WTC11 (cell line): Measurements from ENCODE around the gene ANO3. TPM values are rescaled to one million over a fixed set of nuclear protein-coding genes. Genes with fewer than 3 reads are reported as not detected.

Source experiments
- ATAC-seq: fragments of 200-7000 bp; cut with Tn5 transposase; 2 replicates; pipeline ENCODE4 v1.10.0; 2021; ENCODE audit warnings: mild to moderate bottlenecking, moderate library complexity
- CTCF ChIA-PET: fragments of 300-600 bp; sonication (Branson Sonifier 250); formaldehyde crosslinking; loops from one replicate; lab custom pipeline; 2021; ENCODE audit warnings: antibody characterized with exemption; lab: Charles Lee
- POLR2A ChIA-PET: fragments of 350-600 bp; sonication (Branson Sonifier 250); formaldehyde crosslinking; loops from one replicate; lab custom pipeline; 2021; ENCODE audit warnings: antibody characterized with exemption; lab: Charles Lee
- DNase-seq: peaks from one replicate; pipeline ENCODE4 v3.0.0; 2021; ENCODE audit warnings: low spot score
- H3K27ac Mint-ChIP-seq: 2 replicates; pipeline ENCODE4 v1.8.0; 2021; ENCODE audit warnings: mixed read lengths
- H3K27me3 Mint-ChIP-seq: 2 replicates; pipeline ENCODE4 v1.8.0; 2021; ENCODE audit warnings: low read depth, mild to moderate bottlenecking, moderate library complexity, mixed read lengths
- H3K36me3 Mint-ChIP-seq: 2 replicates; pipeline ENCODE4 v1.8.0; 2021; ENCODE audit warnings: mixed read lengths
- H3K4me1 Mint-ChIP-seq: 2 replicates; pipeline ENCODE4 v1.8.0; 2022; ENCODE audit warnings: mixed read lengths
- H3K4me3 Mint-ChIP-seq: 2 replicates; pipeline ENCODE4 v1.8.0; 2021; ENCODE audit warnings: mild to moderate bottlenecking, moderate library complexity, mixed read lengths
- H3K9me3 Mint-ChIP-seq: 2 replicates; pipeline ENCODE4 v1.8.0; 2021; ENCODE audit warnings: mixed read lengths
- AFF4 ChIP-seq: sonication (generic); formaldehyde crosslinking; IDR thresholded peaks from 2 replicates; pipeline ENCODE4 v1.8.1; 2023; ENCODE audit warnings: mild to moderate bottlenecking, missing genetic modification reagents, borderline replicate concordance
- CBFB ChIP-seq: sonication (generic); formaldehyde crosslinking; IDR thresholded peaks from 2 replicates; pipeline ENCODE4 v1.8.1; 2022; ENCODE audit warnings: mild to moderate bottlenecking, low read depth, missing genetic modification reagents
- CREB1 ChIP-seq: sonication (generic); formaldehyde crosslinking; IDR thresholded peaks from 2 replicates; pipeline ENCODE4 v1.8.0; 2023; ENCODE audit warnings: mild to moderate bottlenecking, missing genetic modification reagents
- E2F1 ChIP-seq: sonication (generic); formaldehyde crosslinking; IDR thresholded peaks from 2 replicates; pipeline ENCODE4 v1.8.0; 2022; ENCODE audit warnings: mild to moderate bottlenecking, missing genetic modification reagents
- ERG ChIP-seq: fragments of 250-450 bp; sonication (Bioruptor Pico); IDR thresholded peaks from 2 replicates; pipeline ENCODE4 v1.8.0; 2021; ENCODE audit warnings: mild to moderate bottlenecking
- FOXJ3 ChIP-seq: sonication (generic); formaldehyde crosslinking; IDR thresholded peaks from 2 replicates; pipeline ENCODE4 v1.9.0; 2021; ENCODE audit warnings: missing genetic modification reagents, mild to moderate bottlenecking, borderline replicate concordance
- FOXK1 ChIP-seq: sonication (generic); formaldehyde crosslinking; IDR thresholded peaks from 2 replicates; pipeline ENCODE4 v1.8.0; 2022; ENCODE audit warnings: mild to moderate bottlenecking, moderate library complexity, missing genetic modification reagents
- FOXP4 ChIP-seq: sonication (generic); formaldehyde crosslinking; IDR thresholded peaks from 2 replicates; pipeline ENCODE4 v1.8.0; 2022; ENCODE audit warnings: mild to moderate bottlenecking, missing genetic modification reagents
- GRHL2 ChIP-seq: fragments of 250-450 bp; sonication (Bioruptor Pico); IDR thresholded peaks from 2 replicates; pipeline ENCODE4 v1.8.0; 2022; ENCODE audit warnings: mild to moderate bottlenecking, moderate library complexity; ENCODE audit not compliant: insufficient replicate concordance, severe bottlenecking
- JUN ChIP-seq: sonication (generic); formaldehyde crosslinking; IDR thresholded peaks from 2 replicates; pipeline ENCODE4 v1.8.0; 2023; ENCODE audit warnings: mild to moderate bottlenecking, missing genetic modification reagents
- NFYB ChIP-seq: sonication (generic); formaldehyde crosslinking; conservative IDR thresholded peaks from 2 replicates; pipeline ENCODE4 v1.8.0; 2022; ENCODE audit warnings: low read depth, missing genetic modification reagents
- NR1H2 ChIP-seq: sonication (generic); formaldehyde crosslinking; IDR thresholded peaks from 2 replicates; pipeline ENCODE4 v1.9.0; 2021; ENCODE audit warnings: mild to moderate bottlenecking, moderate library complexity, missing genetic modification reagents
- NR2C2 ChIP-seq: sonication (generic); formaldehyde crosslinking; IDR thresholded peaks from 2 replicates; pipeline ENCODE4 v1.8.0; 2022; ENCODE audit warnings: mild to moderate bottlenecking, missing genetic modification reagents
- NR3C1 ChIP-seq: sonication (generic); formaldehyde crosslinking; conservative IDR thresholded peaks from 2 replicates; pipeline ENCODE4 v1.8.1; 2023; ENCODE audit warnings: low read depth, mild to moderate bottlenecking, missing genetic modification reagents
- PREB ChIP-seq: sonication (generic); formaldehyde crosslinking; IDR thresholded peaks from 2 replicates; pipeline ENCODE4 v1.8.1; 2022; ENCODE audit warnings: mild to moderate bottlenecking, missing genetic modification reagents, moderate library complexity, borderline replicate concordance
- RELA ChIP-seq: sonication (generic); formaldehyde crosslinking; IDR thresholded peaks from 2 replicates; pipeline ENCODE4 v1.8.1; 2022; ENCODE audit warnings: missing genetic modification reagents, mild to moderate bottlenecking, borderline replicate concordance
- STAT6 ChIP-seq: sonication (generic); formaldehyde crosslinking; conservative IDR thresholded peaks from 2 replicates; pipeline ENCODE4 v1.8.1; 2023; ENCODE audit warnings: mild to moderate bottlenecking, low read depth, missing genetic modification reagents, moderate library complexity
- TEAD1 ChIP-seq: sonication (generic); formaldehyde crosslinking; IDR thresholded peaks from 2 replicates; pipeline ENCODE4 v1.8.0; 2022; ENCODE audit warnings: mild to moderate bottlenecking, missing genetic modification reagents
- ZMAT4 ChIP-seq: fragments of 250-450 bp; sonication (Bioruptor Pico); IDR thresholded peaks from 2 replicates; pipeline ENCODE4 v1.9.0; 2021; ENCODE audit warnings: mild to moderate bottlenecking
- ZNF138 ChIP-seq: sonication (generic); formaldehyde crosslinking; conservative IDR thresholded peaks from 2 replicates; pipeline ENCODE4 v1.8.1; 2022; ENCODE audit warnings: mild to moderate bottlenecking, moderate library complexity, missing genetic modification reagents
- ZNF232 ChIP-seq: sonication (generic); formaldehyde crosslinking; IDR thresholded peaks from 2 replicates; pipeline ENCODE4 v1.8.0; 2022; ENCODE audit warnings: mild to moderate bottlenecking, missing genetic modification reagents
- ZNF263 ChIP-seq: sonication (generic); formaldehyde crosslinking; IDR thresholded peaks from 2 replicates; pipeline ENCODE4 v1.8.1; 2022; ENCODE audit warnings: low read depth, mild to moderate bottlenecking, moderate library complexity, missing genetic modification reagents
- total RNA-seq: library from RNA; stranded (reverse); gene quantifications from 3 replicates; pipeline ENCODE4 v1.2.3, GENCODE V29; 2021

The ANO3 gene
- total RNA-seq, 1 experiment from 2014 or later = 0.11 TPM

- TF ChIP-seq AFF4 (CRISPR knock-in tag) (no peak), FOXJ3 (no peak), JUN (CRISPR knock-in tag) (no peak), CREB1 (no peak), CBFB (no peak), NR1H2 (CRISPR knock-in tag) (no peak)
These were observed 364.4 kb downstream of the ANO3 start (continued) for GRCh38 chr11:26696330-26696729.

- H3K4me1 Mint-ChIP-seq = peaks cover 3% of the 10 kb centered on the region
- DNase-seq = no peak
- POLR2A ChIA-PET = no interaction called here
- no peaks in the 10 kb centered on the region for H3K9me3 Mint-ChIP-seq
- CTCF ChIA-PET = no interaction called here
- H3K36me3 Mint-ChIP-seq = no peaks in the 10 kb centered on the region
- no peak overlapping the region for H3K4me3 Mint-ChIP-seq
- H3K27me3 Mint-ChIP-seq = no peaks in the 10 kb centered on the region
- no peak for ATAC-seq
- TF ChIP-seq PREB (CRISPR knock-in tag) (no peak), NR2C2 (CRISPR knock-in tag) (no peak), TEAD1 (CRISPR knock-in tag) (no peak), GRHL2 (CRISPR knock-in tag) (no peak), E2F1 (CRISPR knock-in tag) (no peak), NR3C1 (no peak), ZNF232 (CRISPR knock-in tag) (no peak), NFYB (CRISPR knock-in tag) (no peak), ZNF263 (CRISPR knock-in tag) (no peak), STAT6 (no peak), ZMAT4 (CRISPR knock-in tag) (no peak), FOXP4 (CRISPR knock-in tag) (no peak), CBFB (no peak), FOXK1 (CRISPR knock-in tag) (no peak), ERG (no peak), RELA (CRISPR knock-in tag) (no peak), ZNF138 (CRISPR knock-in tag) (no peak)
- no peak overlapping the region for H3K27ac Mint-ChIP-seq
These were observed 366.3 kb downstream of the ANO3 start for GRCh38 chr11:26698224-26698623.
